GM21529 (cell line): Measurements from ENCODE around the gene CYP46A1.

Experiments
- ATAC-seq: cut with Tn5 transposase; IDR thresholded peaks from one replicate; pipeline ENCODE4 v1.9.1; 2021; ENCODE audit not compliant: unreplicated experiment

CYP46A1 gene

GRCh38 chr14:99741227-99741976, 57.3 kb downstream of the CYP46A1 start:
- no peak for ATAC-seq

- no peak for ATAC-seq
Observed at GRCh38 chr14:99742074-99742473, 58.0 kb downstream of the CYP46A1 start.

DNA sequence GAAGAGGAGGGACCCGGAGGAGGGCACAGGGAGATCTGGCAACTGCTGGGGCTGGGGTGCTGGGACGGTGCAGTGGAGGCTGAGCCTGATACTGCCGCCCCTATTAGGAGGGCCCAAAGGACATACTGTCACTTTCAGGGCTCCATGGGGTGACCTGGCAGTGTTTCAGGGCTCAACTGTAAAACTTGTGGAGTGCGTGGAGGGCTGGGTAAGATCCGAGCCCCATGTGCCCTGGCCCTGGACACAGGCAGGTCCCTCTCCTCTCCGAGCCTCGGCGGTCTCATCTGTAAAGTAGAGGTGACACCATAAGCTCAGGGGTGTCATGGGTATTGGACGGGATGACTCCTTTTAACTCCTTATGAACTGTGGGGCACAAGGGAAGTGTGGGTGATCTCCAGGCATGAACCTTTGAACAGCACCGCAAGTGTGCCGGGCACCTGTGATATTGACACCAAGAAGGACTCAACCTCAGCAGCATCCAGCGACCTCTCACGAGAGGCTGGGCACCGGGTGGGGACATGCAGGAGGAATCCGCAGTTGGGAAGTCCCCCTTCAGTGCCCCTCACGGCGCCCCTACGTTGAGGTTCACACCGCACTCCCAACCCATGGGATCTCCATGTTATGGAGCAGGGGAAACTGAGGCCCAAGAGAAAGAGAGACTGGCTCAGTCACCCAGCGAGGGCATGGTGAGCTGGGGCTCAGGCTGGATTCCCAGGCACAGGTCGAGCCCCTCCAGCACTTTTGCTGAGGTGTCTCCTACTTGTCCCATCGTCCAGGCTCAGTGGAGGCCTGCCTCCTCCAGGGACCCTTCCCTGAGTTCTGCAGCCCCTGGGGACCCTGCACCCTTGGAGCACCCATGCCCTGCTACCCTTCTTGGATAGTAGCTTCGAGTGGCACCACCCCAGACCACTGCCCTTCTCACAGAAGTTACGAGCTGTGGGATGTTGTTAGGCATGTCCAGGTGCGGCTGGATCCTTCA, 58.7 kb downstream of the CYP46A1 start:
- no peak for ATAC-seq

- ATAC-seq, result no peak
Observed at GRCh38 chr14:99744199-99744872, 60.2 kb downstream of the CYP46A1 start.

- no peak for ATAC-seq
Observed at GRCh38 chr14:99744873-99745224, 60.8 kb downstream of the CYP46A1 start.

- ATAC-seq, result no peak
Observed at GRCh38 chr14:99745307-99745951, 61.3 kb downstream of the CYP46A1 start.

DNA sequence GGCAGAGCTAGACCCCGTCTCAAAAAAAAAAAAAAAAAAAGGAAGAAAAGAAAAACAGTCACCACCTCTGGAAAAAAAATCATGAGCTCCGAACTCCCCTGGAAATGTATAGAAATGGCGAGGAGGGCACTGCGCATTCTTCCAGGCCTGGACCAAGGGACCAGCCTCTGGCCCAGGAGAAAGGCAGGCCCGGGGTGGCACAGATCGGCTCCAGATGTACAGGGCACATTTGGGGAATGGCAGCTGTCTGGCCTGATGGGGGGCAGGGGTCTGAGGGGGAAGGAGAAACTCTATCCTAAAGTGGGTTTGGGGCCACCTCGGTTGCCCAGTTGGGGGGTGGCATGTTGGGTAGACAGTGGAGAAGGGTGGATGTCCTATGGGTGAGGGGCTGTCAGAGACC, 63.1 kb downstream of the CYP46A1 start:
- ATAC-seq, result no peak

GRCh38 chr14:99747582-99748330, 63.7 kb downstream of the CYP46A1 start:
- no peak for ATAC-seq

- ATAC-seq, result no peak
Observed at GRCh38 chr14:99748529-99748928, 64.4 kb downstream of the CYP46A1 start.

GRCh38 chr14:99749142-99749541, 65.0 kb downstream of the CYP46A1 start:
- no peak for ATAC-seq

DNA sequence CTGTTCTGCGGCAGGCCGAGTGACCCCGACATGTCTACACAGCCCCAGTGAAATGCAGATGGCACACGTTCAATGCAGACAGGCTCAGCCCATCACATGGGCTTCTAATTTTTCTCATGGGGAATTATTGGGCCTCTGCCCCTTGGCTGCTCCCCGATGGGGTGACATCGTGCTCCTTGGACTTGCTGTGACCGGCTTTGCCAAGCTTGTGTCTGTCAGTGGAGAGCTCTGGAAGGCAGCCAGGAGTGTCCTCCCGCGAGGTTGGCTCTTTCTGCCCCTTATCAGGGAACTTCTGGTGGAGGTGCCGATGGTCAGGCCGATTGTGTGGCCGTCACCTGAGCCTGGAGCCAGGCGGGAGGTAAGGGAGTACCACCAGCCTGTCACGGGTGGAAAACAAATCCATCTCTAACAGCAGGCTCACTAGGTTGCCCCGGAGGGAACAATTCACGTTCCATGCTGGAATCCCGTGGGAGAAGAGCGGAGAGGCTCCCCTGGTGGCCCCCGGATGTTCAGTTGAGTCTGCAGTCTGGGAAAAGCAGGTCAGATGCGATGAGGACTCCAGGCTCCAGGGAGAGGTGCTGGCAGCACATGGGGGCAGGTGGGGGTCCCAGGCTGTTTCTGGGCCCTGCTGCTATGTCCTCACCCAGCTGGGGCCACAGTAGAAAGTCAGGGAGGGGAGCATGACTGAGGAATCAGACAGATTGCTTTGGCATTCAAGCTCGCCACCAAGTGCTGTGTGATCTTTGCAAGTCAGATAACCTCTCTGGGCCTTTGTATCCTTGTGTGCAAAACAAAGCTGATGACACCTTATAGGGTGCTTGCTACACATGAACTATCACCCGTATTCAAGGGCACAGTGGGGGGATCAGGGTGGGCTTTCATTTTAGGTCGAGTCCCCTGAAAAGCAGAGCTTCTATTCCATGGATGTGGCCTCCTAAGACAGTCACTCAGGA, 65.9 kb downstream of the CYP46A1 start:
- no peak for ATAC-seq

GRCh38 chr14:99750746-99751450, 66.8 kb downstream of the CYP46A1 start:
- ATAC-seq, result no peak

DNA sequence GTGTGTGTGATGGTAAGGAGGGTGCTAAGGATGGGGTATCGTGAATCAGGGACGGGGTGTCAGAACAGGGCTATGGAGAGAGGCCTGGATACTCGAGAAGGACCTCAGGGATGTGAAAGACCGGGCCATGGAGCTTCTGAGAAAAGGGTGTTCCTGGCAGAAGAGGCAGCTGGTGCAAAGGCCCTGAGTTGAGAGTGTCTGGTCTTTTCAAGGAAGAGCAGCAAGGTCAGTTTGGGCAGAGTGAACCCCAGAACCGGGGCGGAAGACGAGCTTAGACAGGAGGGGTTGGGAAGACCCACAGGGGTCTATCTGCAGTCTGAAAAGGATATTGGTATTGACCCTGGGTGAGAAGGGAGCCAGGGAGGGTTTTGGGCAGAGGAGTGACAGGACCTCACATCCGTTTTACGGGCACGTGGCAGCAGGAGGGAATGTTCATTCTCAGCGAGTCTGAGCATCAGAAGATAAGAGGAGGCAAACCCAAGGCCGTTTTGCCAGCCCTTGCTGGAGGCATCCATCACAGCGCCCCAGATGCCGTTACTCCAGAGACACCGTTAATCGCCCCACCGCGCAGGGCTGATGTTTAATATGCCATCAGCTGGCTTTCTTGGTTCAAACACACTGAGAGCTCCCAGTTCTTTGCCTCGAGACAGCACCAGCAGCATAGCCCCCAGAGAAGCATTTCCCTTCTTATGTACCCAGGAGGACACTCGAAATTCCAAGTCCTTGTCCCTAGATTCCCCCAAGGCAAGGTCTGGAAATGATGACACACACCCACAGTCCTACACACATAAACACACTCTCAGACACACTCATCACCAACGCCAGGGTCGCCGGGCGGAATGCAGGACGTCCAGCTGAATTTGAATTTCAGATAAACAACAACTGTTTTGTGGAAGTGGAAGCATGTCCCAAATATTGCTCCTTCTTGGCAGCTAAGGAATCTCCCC, 67.7 kb downstream of the CYP46A1 start:
- ATAC-seq, result no peak

DNA sequence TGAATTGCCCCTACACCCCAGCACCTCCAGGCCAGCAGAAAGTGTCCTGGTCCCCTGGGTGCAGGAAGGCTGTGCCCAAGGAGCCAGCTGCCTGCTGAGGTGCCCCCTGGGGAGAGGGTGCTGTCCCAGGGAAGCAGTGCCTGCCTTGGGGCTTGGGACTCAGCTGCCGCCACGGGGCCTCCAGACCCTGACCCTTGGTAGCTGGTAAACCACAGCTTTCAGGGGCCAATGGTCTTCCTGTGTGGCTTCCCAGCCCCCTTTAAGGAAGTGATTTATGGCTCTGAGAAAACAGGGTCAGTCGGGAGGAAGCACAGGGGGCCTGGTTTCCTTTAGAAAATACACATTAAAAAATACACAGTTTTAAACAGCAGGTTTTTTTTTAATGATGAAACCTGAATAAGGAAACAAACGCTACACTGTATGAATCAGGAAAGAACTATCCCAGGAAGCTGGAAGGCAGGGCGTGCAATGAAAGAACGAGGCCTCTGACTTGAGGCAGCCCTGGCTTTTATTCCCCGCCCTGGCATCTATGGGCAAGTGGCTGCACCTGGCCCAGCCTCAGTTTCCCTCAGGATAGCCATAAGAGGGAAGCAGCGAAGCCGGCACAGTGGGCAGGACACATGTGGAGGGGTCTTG, 68.5 kb downstream of the CYP46A1 start:
- ATAC-seq, result no peak

- ATAC-seq, result no peak
Observed at GRCh38 chr14:99753225-99754140, 69.4 kb downstream of the CYP46A1 start.
